NCI-H524 treated with DMSO at 0.1 percent for 48 hours (cell line): ENCODE data around the gene DNAH6.
"Not testable (repeated sequence)": the region's sequence is repeated elsewhere in the genome, so short reads cannot be mapped to it uniquely, and the experiment has no call there.

Source experiments
- DNase-seq: peaks from one replicate; lab custom pipeline; 2025; lab: John Stamatoyannopoulos, UW

DNAH6 gene

GRCh38 chr2:84841577-84841976 is 325.3 kb downstream of the DNAH6 start:
- no peak for DNase-seq

- no peak for DNase-seq
These were observed 327.8 kb downstream of the DNAH6 start for GRCh38 chr2:84844141-84844540.

GRCh38 chr2:84846041-84846663 is 329.9 kb downstream of the DNAH6 start:
- no peak for DNase-seq

- no peak for DNase-seq
These were observed 330.4 kb downstream of the DNAH6 start for GRCh38 chr2:84846741-84847142.

- DNase-seq: no peak
These were observed 331.2 kb downstream of the DNAH6 start for GRCh38 chr2:84847326-84848050.

GRCh38 chr2:84849271-84849952 is 333.1 kb downstream of the DNAH6 start:
- no peak for DNase-seq

- no peak for DNase-seq
These were observed 334.2 kb downstream of the DNAH6 start for GRCh38 chr2:84850471-84850870.

GRCh38 chr2:84851876-84852275 is 335.6 kb downstream of the DNAH6 start:
- DNase-seq: no peak

GRCh38 chr2:84854850-84855249 is 338.6 kb downstream of the DNAH6 start:
- no peak for DNase-seq

GRCh38 chr2:84855731-84856130 is 339.4 kb downstream of the DNAH6 start:
- DNase-seq: no peak

- DNase-seq: no peak
These were observed 340.5 kb downstream of the DNAH6 start for GRCh38 chr2:84856787-84857186.

GRCh38 chr2:84857566-84857965 is 341.3 kb downstream of the DNAH6 start:
- no peak for DNase-seq

GRCh38 chr2:84858123-84858522 is 341.8 kb downstream of the DNAH6 start:
- no peak for DNase-seq

GRCh38 chr2:84858937-84859336 is 342.6 kb downstream of the DNAH6 start:
- no peak for DNase-seq

GRCh38 chr2:84861539-84861938 is 345.2 kb downstream of the DNAH6 start:
- no peak for DNase-seq

- no peak for DNase-seq
These were observed 345.7 kb downstream of the DNAH6 start for GRCh38 chr2:84862006-84862405.

GRCh38 chr2:84865181-84865783 is 349.0 kb downstream of the DNAH6 start:
- no peak for DNase-seq

GRCh38 chr2:84866122-84866521 is 349.8 kb downstream of the DNAH6 start:
- DNase-seq: no peak

- DNase-seq: not testable (repeated sequence)
These were observed 352.0 kb downstream of the DNAH6 start for GRCh38 chr2:84868327-84868726.
